SU-DHL-6 (cell line): ENCODE data around the gene GATA3.

Source experiments
- CTCF ChIP-seq: fragments of 200-600 bp; sonication (generic); IDR thresholded peaks from one replicate; pipeline ENCODE4 v1.5.1; 2017; ENCODE audit warnings: antibody characterized with exemption, mild to moderate bottlenecking, low read length, moderate library complexity; ENCODE audit not compliant: insufficient read depth, poor library complexity, severe bottlenecking
- EZH2phosphoT487 ChIP-seq: fragments of 200-600 bp; sonication (generic), shearing (Covaris generic); conservative IDR thresholded peaks from 2 replicates; pipeline ENCODE4 v1.6.1; 2018; ENCODE audit warnings: mild to moderate bottlenecking, antibody characterized with exemption, low read length, moderate library complexity, mixed read lengths

- TF ChIP-seq CTCF (no peak), EZH2phosphoT487 (no peak)
Observed at GRCh38 chr10:8053446-8054243, 843 bp upstream of the GATA3 start.
